Kidney (tissue), 14 donors: Measurements from ENCODE around the gene SORBS1. TPM values are rescaled to one million over a fixed set of nuclear protein-coding genes. Genes with fewer than 3 reads are reported as not detected.

Experiments
- DNase-seq, 5 donors: peaks; one replicate each; pipeline ENCODE4 v3.0.0-alpha.2; 2013 to 2020
- FAIRE-seq: peaks from 2 replicates; lab custom pipeline; 2012; peaks lifted over from hg19 to GRCh38; lab: Jason Lieb, UNC
- H3K27ac ChIP-seq, 2 donors: one replicate each; pipeline ENCODE4 v1.7.0; 2013; ENCODE audit warnings: low read depth in 2 of 2, low read length in 2 of 2, inconsistent platforms in 1 of 2
- H3K27me3 ChIP-seq: one replicate; pipeline ENCODE4 v1.7.1; 2013; ENCODE audit warnings: low read length, inconsistent platforms; ENCODE audit not compliant: control insufficient read depth, insufficient read depth
- H3K36me3 ChIP-seq, 3 donors: one replicate each; pipeline versions ENCODE4 v1.7.0 to v1.7.1; 2013; ENCODE audit warnings: low read length in 3 of 3, control low read depth in 1 of 3, inconsistent platforms in 1 of 3; ENCODE audit not compliant: insufficient read depth in 3 of 3, control insufficient read depth in 2 of 3
- H3K4me1 ChIP-seq, 3 donors: one replicate each; pipeline versions ENCODE4 v1.7.0 to v1.7.1; 2013; ENCODE audit warnings: low read length in 3 of 3, inconsistent platforms in 1 of 3, low read depth in 1 of 3; ENCODE audit not compliant: control insufficient read depth in 2 of 3, insufficient read depth in 2 of 3
- H3K4me3 ChIP-seq, 3 donors: one replicate each; pipeline versions ENCODE4 v1.7.0 to v1.8.1; 2013; ENCODE audit warnings: low read length in 3 of 3, control low read depth in 1 of 3, inconsistent platforms in 1 of 3
- H3K9ac ChIP-seq, 3 donors: one replicate each; pipeline versions ENCODE4 v1.7.0 to v1.7.1; 2013; ENCODE audit warnings: low read length in 3 of 3, control low read depth in 1 of 3, inconsistent platforms in 1 of 3
- H3K9me3 ChIP-seq, 3 donors: one replicate each; pipeline versions ENCODE4 v1.7.0 to v1.7.1; 2013; ENCODE audit warnings: low read length in 3 of 3, control low read depth in 1 of 3, inconsistent platforms in 1 of 3; ENCODE audit not compliant: control insufficient read depth in 2 of 3, insufficient read depth in 1 of 3
- CTCF ChIP-seq: IDR thresholded peaks from 3 replicates; pipeline ENCODE4 v1.5.1; 2012; ENCODE audit warnings: mild to moderate bottlenecking, moderate library complexity, borderline replicate concordance; ENCODE audit not compliant: insufficient read depth; ENCODE audit errors: extremely low read depth
- intact Hi-C: fragments of 100-400 bp; cut with DNase I; formaldehyde crosslinking; loops from one replicate; pipeline ENCODE4 v1.11.1; 2022
- polyA plus RNA-seq: library from polyadenylated mRNA; stranded (reverse); fragments of 350-450 nt; fragmentation: Illumina TruSeq; extraction: RNeasy Lipid Tissue Mini Kit (QIAGEN cat#74804); gene quantifications from one replicate; pipeline ENCODE4 v1.2.3, GENCODE V29; 2014; ENCODE audit warnings: low read depth, low replicate concordance; ENCODE audit not compliant: insufficient read depth
- total RNA-seq: library from RNA; stranded (reverse); fragmentation: NEBNext Ultra II Directional; extraction: Animal tissue kit (Norgen Biotek cat#: 25700); gene quantifications from one replicate; pipeline ENCODE4 v1.2.1, GENCODE V29; 2021
- donor health status: control.
- donor health status: control.
- donor health status: control.
- donor health status: control.
- donor health status: control.
- donor health status: DM: yes; HTN: yes; CAD: no.
- donor health status: Normal renal cell carcinoma (clear cell type).

Gene SORBS1
- total and polyA plus RNA-seq, 2 donors from 2014 or later = 12.2 to 91.7 TPM

GRCh38 chr10:95339863-95340262 lies 221.3 kb downstream of the SORBS1 start:
- H3K36me3 ChIP-seq = no peaks in the 10 kb centered on the region
- no peak overlapping the region for H3K27ac ChIP-seq
- H3K4me3 ChIP-seq = no peak overlapping the region
- H3K4me1 ChIP-seq = no peaks in the 10 kb centered on the region
- DNase-seq = no peak
- FAIRE-seq = no peak
- no peaks in the 10 kb centered on the region for H3K27me3 ChIP-seq
- no peak for TF ChIP-seq CTCF
- intact Hi-C loops = no loop called here
- no peak overlapping the region for H3K9ac ChIP-seq
- H3K9me3 ChIP-seq = no peaks in the 10 kb centered on the region

- Histone ChIP-seq H3K4me3 (no peak overlapping the region), H3K36me3 (no peaks in the 10 kb centered on the region), H3K27ac (no peak overlapping the region), H3K9me3 (no peaks in the 10 kb centered on the region), H3K27me3 (no peaks in the 10 kb centered on the region), H3K9ac (no peak overlapping the region), H3K4me1 (no peaks in the 10 kb centered on the region)
- TF ChIP-seq CTCF = no peak
- FAIRE-seq (no peak), DNase-seq (peak in 4 of 5 donors; percentile 47 to 64 (median 60))
- intact Hi-C loops = no loop called here
Observed at GRCh38 chr10:95337423-95338160, 223.6 kb downstream of the SORBS1 start.

- Histone ChIP-seq H3K9ac (no peak overlapping the region), H3K36me3 (no peaks in the 10 kb centered on the region), H3K4me3 (no peak overlapping the region), H3K27me3 (no peaks in the 10 kb centered on the region), H3K4me1 (no peaks in the 10 kb centered on the region), H3K27ac (no peak overlapping the region), H3K9me3 (no peaks in the 10 kb centered on the region)
- intact Hi-C loops = no loop called here
- FAIRE-seq (no peak), DNase-seq (no peak)
- no peak for TF ChIP-seq CTCF
Observed at GRCh38 chr10:95336702-95337101, 224.5 kb downstream of the SORBS1 start.
